Measurements from ENCODE around the gene TEX13D. TPM values are rescaled to one million over a fixed set of nuclear protein-coding genes. Genes with fewer than 3 reads are reported as not detected.

TEX13D gene
- total and polyA plus RNA-seq, 2 of the 8 experiments (the other 6 are each of a cell fraction or from before 2014, with no cell fraction given), result 0.03 to 0.07 TPM

DNA sequence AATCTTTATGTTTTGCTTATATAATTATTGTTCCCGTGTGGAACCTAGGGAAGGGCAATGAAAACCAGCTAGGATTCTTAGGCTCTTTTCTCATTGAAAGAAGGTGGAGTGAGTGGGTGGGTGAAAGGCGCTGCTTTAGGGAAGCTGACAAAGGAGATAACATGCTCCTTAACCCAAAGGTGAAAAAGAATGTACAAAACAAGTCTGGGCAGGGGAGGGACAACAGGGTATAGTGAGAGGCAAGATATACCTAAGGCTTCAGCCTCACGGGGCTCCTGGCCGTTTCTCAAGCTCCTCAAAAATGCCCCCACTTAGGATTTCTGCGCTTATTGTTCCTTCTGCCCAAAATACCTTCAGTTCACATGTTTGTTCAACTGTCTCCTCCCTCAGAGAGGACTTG, 15.7 kb downstream of the TEX13D start:
- no peak for FAIRE-seq
- TF ChIP-seq RXRA (IDR thresholded peaks at IDR 0.05; ENCODE audit: insufficient read depth, low read depth, low read length) (no peak), CHD1 (IDR thresholded peaks at IDR 0.05; ENCODE audit: low read depth, low read length) (no peak), SUZ12 (IDR thresholded peaks at IDR 0.05; ENCODE audit: low read length) (no peak), KDM1A (IDR thresholded peaks at IDR 0.05; ENCODE audit: borderline replicate concordance, low read length) (no peak), EGR1 (IDR thresholded peaks at IDR 0.05; ENCODE audit: borderline replicate concordance, low read depth, low read length) (no peak), CTBP2 (IDR thresholded peaks at IDR 0.05; ENCODE audit: borderline replicate concordance, insufficient read depth, insufficient read length, low read length) (no peak)
- TF ChIP-seq, protein P1, sequence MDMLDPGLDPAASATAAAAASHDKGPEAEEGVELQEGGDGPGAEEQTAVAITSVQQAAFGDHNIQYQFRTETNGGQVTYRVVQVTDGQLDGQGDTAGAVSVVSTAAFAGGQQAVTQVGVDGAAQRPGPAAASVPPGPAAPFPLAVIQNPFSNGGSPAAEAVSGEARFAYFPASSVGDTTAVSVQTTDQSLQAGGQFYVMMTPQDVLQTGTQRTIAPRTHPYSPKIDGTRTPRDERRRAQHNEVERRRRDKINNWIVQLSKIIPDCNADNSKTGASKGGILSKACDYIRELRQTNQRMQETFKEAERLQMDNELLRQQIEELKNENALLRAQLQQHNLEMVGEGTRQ (IDR thresholded peaks at IDR 0.05; ENCODE audit: low read length), result no peak
- TF ChIP-seq, protein P2, sequence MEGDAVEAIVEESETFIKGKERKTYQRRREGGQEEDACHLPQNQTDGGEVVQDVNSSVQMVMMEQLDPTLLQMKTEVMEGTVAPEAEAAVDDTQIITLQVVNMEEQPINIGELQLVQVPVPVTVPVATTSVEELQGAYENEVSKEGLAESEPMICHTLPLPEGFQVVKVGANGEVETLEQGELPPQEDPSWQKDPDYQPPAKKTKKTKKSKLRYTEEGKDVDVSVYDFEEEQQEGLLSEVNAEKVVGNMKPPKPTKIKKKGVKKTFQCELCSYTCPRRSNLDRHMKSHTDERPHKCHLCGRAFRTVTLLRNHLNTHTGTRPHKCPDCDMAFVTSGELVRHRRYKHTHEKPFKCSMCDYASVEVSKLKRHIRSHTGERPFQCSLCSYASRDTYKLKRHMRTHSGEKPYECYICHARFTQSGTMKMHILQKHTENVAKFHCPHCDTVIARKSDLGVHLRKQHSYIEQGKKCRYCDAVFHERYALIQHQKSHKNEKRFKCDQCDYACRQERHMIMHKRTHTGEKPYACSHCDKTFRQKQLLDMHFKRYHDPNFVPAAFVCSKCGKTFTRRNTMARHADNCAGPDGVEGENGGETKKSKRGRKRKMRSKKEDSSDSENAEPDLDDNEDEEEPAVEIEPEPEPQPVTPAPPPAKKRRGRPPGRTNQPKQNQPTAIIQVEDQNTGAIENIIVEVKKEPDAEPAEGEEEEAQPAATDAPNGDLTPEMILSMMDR (IDR thresholded peaks at IDR 0.05; ENCODE audit: control extremely low read depth in 1 of 3, insufficient read depth in 1 of 3, low read depth in 1 of 3, low read length in 3 of 3), result no peak
- TF ChIP-seq, protein P3, sequence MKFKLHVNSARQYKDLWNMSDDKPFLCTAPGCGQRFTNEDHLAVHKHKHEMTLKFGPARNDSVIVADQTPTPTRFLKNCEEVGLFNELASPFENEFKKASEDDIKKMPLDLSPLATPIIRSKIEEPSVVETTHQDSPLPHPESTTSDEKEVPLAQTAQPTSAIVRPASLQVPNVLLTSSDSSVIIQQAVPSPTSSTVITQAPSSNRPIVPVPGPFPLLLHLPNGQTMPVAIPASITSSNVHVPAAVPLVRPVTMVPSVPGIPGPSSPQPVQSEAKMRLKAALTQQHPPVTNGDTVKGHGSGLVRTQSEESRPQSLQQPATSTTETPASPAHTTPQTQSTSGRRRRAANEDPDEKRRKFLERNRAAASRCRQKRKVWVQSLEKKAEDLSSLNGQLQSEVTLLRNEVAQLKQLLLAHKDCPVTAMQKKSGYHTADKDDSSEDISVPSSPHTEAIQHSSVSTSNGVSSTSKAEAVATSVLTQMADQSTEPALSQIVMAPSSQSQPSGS (IDR thresholded peaks at IDR 0.05; ENCODE audit: low read length), result no peak

More for the DNA sequence above, 15.7 kb downstream of the TEX13D start:
- no peak overlapping the region for H3K9ac ChIP-seq (replicated peaks in 1 of 4; ENCODE audit: extremely low read depth in 1 of 4, low read depth in 3 of 4, low read length in 3 of 4)
- H3K4me1 ChIP-seq (replicated peaks in 1 of 4; ENCODE audit: control insufficient read depth in 3 of 4, insufficient read depth in 4 of 4, low read length in 3 of 4), result no peaks in the 10 kb centered on the region
- no peak overlapping the region for H3K4me2 ChIP-seq (ENCODE audit: insufficient read depth in 1 of 2, low read depth in 2 of 2, low read length in 2 of 2)
- H2AFZ ChIP-seq (ENCODE audit: low read length), result peak overlapping the region; percentile 62
- H3K9me3 ChIP-seq (ENCODE audit: insufficient read depth in 2 of 2, low read depth in 1 of 2, low read length in 1 of 2), result no peaks in the 10 kb centered on the region
- no peaks in the 10 kb centered on the region for H3K27me3 ChIP-seq (replicated peaks in 1 of 4; ENCODE audit: control insufficient read depth in 3 of 4, extremely low read depth in 1 of 4, insufficient read depth in 3 of 4, low read length in 3 of 4)
- H3K56ac ChIP-seq (replicated peaks; ENCODE audit: insufficient read length, low read depth, low read length), result no peak overlapping the region
- H4K5ac ChIP-seq (ENCODE audit: insufficient read length, low read depth, low read length), result no peak overlapping the region
- H4K91ac ChIP-seq (replicated peaks; ENCODE audit: insufficient read length, low read length), result no peak overlapping the region
- no peaks in the 10 kb centered on the region for H3K23me2 ChIP-seq (ENCODE audit: low read depth, low read length)
- no peak overlapping the region for H3K4me3 ChIP-seq (ENCODE audit: extremely low read depth in 1 of 4, insufficient read depth in 2 of 4, low read depth in 3 of 4, low read length in 4 of 4)
- 69% methylated on average over 5 of the region's 5 CpGs; no CpG with 5 or more reads in 1 of the 2 experiments for WGBS, 2 experiments (ENCODE audit: extremely low coverage in 1 of 2, insufficient coverage in 1 of 2, insufficient read length in 1 of 2, insufficient replicate concordance in 2 of 2, low coverage in 1 of 2, low lambda C conversion rate in 2 of 2, missing lambda C conversion rate in 1 of 2)
- H4K20me1 ChIP-seq (replicated peaks in 1 of 2; ENCODE audit: control insufficient read depth in 1 of 2, insufficient read depth in 2 of 2, low read length in 2 of 2), result no peaks in the 10 kb centered on the region
- ChIA-PET POLR2A (ENCODE audit: partially characterized antibody) (no interaction called here), CTCF (ENCODE audit: partially characterized antibody) (no interaction called here)
- no peak overlapping the region for H4K8ac ChIP-seq (ENCODE audit: extremely low read depth, insufficient read depth, low read length)
- no peak overlapping the region for H2BK20ac ChIP-seq (ENCODE audit: low read length)
- H3K14ac ChIP-seq (ENCODE audit: insufficient read length), result no peak overlapping the region
- H3K27ac ChIP-seq (ENCODE audit: low read depth, low read length), result no peak overlapping the region
- H3K36me3 ChIP-seq (ENCODE audit: control insufficient read depth in 2 of 4, insufficient read depth in 4 of 4, low read length in 3 of 4), result no peaks in the 10 kb centered on the region
- no peak overlapping the region for H3K23ac ChIP-seq (ENCODE audit: insufficient read length)
- H2BK5ac ChIP-seq (ENCODE audit: low read depth, low read length), result no peak overlapping the region
- no peaks in the 10 kb centered on the region for H3K79me1 ChIP-seq (ENCODE audit: low read depth, low read length)
- H2BK12ac ChIP-seq (ENCODE audit: low read depth, low read length), result no peak overlapping the region
- no peak overlapping the region for H2BK120ac ChIP-seq (replicated peaks; ENCODE audit: low read depth, low read length)
- H2AK5ac ChIP-seq (ENCODE audit: low read depth, low read length), result no peak overlapping the region
- H3K18ac ChIP-seq (ENCODE audit: extremely low read depth, low read length), result no peak overlapping the region
- no peak for DNase-seq (ENCODE audit: low read depth in 1 of 2, low spot score in 2 of 2)
- H3K4ac ChIP-seq (replicated peaks; ENCODE audit: insufficient read length, low read depth, low read length), result no peak overlapping the region
- no peaks in the 10 kb centered on the region for H3K79me2 ChIP-seq (ENCODE audit: control insufficient read depth in 1 of 2, insufficient read depth in 2 of 2, low read length in 2 of 2)
- H2BK15ac ChIP-seq (ENCODE audit: low read length), result no peak overlapping the region
